ENCODE data around the gene USP36. TPM values are rescaled to one million over a fixed set of nuclear protein-coding genes. Genes with fewer than 3 reads are reported as not detected.

The USP36 gene
- total and polyA plus RNA-seq, 7 donors, result 14.0 to 40.5 (median 24.2) TPM

- ATAC-seq (no peak), DNase-seq (no peak)
- WGBS, 3 donors, result 75 to 80% (median 75%) methylated on average over 8 of the region's 8 CpGs
- H3K36me3 ChIP-seq (ENCODE audit: insufficient read depth in 1 of 2, low read depth in 1 of 2), result no peaks in the 10 kb centered on the region
- H3K27ac ChIP-seq, result no peak overlapping the region
- H3K4me3 ChIP-seq, result no peak overlapping the region
- no peak for TF ChIP-seq CTCF (IDR thresholded peaks at IDR 0.05)
- H3K9me3 ChIP-seq, result no peaks in the 10 kb centered on the region
- intact Hi-C loops (cut with DNase I), result no loop called here
- H3K4me1 ChIP-seq, result peaks cover 38% of the 10 kb centered on the region
- peaks cover 0 to 10% (median 0%) of the 10 kb centered on the region in 3 donors for H3K27me3 ChIP-seq (ENCODE audit: insufficient read depth in 3 of 3, low read length in 2 of 3)
Observed at GRCh38 chr17:78885956-78886355, 45.3 kb upstream of the USP36 start.

GRCh38 chr17:78884876-78885667 lies 44.5 kb upstream of the USP36 start:
- 77 to 92% (median 83%) methylated on average over 24 of the region's 24 CpGs for WGBS, 3 donors
- ATAC-seq (no peak), DNase-seq (no peak)
- Histone ChIP-seq H3K27me3 (ENCODE audit: insufficient read depth in 3 of 3, low read length in 2 of 3) (peaks cover 0 to 10% (median 0%) of the 10 kb centered on the region in 3 donors), H3K9me3 (no peaks in the 10 kb centered on the region), H3K4me1 (peaks cover 38% of the 10 kb centered on the region), H3K36me3 (ENCODE audit: insufficient read depth in 1 of 2, low read depth in 1 of 2) (no peaks in the 10 kb centered on the region), H3K27ac (peak overlapping the region; percentile 78), H3K4me3 (no peak overlapping the region)
- intact Hi-C loops (cut with DNase I), result no loop called here
- TF ChIP-seq CTCF (IDR thresholded peaks at IDR 0.05), result no peak

- H3K4me1 ChIP-seq, result peaks cover 31% of the 10 kb centered on the region
- no peaks in the 10 kb centered on the region for H3K36me3 ChIP-seq (ENCODE audit: insufficient read depth in 1 of 2, low read depth in 1 of 2)
- no peaks in the 10 kb centered on the region for H3K9me3 ChIP-seq
- peak overlapping the region; percentile 41 for H3K4me3 ChIP-seq
- peaks cover 0 to 10% (median 0%) of the 10 kb centered on the region in 3 donors for H3K27me3 ChIP-seq (ENCODE audit: insufficient read depth in 3 of 3, low read length in 2 of 3)
- ATAC-seq (no peak), DNase-seq (no peak)
- TF ChIP-seq CTCF (IDR thresholded peaks at IDR 0.05), result no peak
- WGBS, 3 donors, result 27 to 36% (median 28%) methylated on average over 19 to 20 of the region's 20 CpGs
- intact Hi-C loops (cut with DNase I), result no loop called here
- peak overlapping the region; percentile 78 for H3K27ac ChIP-seq
Observed at GRCh38 chr17:78884148-78884825, 43.7 kb upstream of the USP36 start.

- H3K4me1 ChIP-seq, result peaks cover 27% of the 10 kb centered on the region
- peak; percentile 46 to 63 (median 56) for ATAC-seq
Observed at GRCh38 chr17:78883533-78884131, 43.0 kb upstream of the USP36 start.

More at GRCh38 chr17:78883533-78884131, 43.0 kb upstream of the USP36 start:
- no peak for TF ChIP-seq CTCF (IDR thresholded peaks at IDR 0.05)
- intact Hi-C loops (cut with DNase I), result no loop called here
- 4 to 12% (median 10%) methylated on average over 21 to 24 of the region's 24 CpGs for WGBS, 3 donors
- peak; percentile 83 to 87 for DNase-seq
- H3K9me3 ChIP-seq, result no peaks in the 10 kb centered on the region
- no peaks in the 10 kb centered on the region for H3K36me3 ChIP-seq (ENCODE audit: insufficient read depth in 1 of 2, low read depth in 1 of 2)
- peaks cover 0 to 10% (median 0%) of the 10 kb centered on the region in 3 donors for H3K27me3 ChIP-seq (ENCODE audit: insufficient read depth in 3 of 3, low read length in 2 of 3)
- H3K27ac ChIP-seq, result peak overlapping the region; percentile 78
- peak overlapping the region; percentile 41 for H3K4me3 ChIP-seq
